ENCODE measurements around the gene UBE2J2. TPM values are rescaled to one million over a fixed set of nuclear protein-coding genes. Genes with fewer than 3 reads are reported as not detected.
A peak's percentile ranks its signal among the peaks of the same experiment; 100 is the strongest.

Gene UBE2J2
- total and polyA plus RNA-seq, 5 donors: 34.9 to 41.2 (median 38.2) TPM

DNA sequence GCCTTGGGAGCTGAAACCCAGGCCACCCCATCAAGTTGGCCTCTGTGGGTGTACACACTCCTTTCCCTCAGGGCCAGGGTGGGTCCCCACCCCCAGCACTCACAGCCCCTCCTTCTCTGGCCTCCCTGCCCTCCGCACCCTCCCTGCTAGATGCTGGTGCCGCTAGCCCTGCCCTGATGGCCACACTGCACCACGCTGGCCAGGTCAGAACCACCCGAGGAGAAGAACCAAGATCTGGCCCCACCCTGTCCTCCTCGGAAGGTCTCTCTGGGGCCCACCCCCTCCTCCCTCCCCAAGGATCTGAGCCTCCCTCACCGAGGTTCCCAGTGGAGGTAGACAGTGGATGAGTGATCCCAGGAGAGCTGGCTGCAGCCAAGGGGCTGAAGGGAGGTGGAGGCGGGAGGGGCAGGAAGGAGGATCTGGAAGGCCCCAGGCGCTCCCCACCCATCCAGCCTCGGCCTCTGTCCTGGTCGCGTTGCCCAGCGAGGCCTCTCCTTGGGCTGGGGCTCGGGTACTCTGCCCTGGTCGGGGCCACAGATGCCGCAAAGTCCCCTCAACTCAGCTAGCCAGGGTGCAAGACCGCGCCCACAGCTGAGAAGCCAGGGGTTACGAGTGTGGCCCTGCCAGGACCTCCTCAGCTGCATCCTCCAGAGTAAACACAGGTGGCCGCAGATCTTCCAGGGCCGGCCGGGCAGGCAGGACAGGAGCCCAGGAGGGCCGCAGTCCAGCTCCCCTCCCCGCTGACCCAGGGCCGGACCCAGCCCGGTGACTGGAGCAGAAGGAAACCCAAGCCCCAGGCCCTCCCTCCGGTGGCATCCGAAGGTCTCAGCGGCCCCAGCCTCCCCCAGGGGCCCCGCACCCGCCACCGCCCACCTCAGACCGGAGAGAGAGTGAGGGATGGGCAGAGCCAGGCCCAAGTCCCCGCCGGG lies 36.4 kb downstream of the UBE2J2 start:
- Histone ChIP-seq H3K27ac (ENCODE audit: low read length) (no peak overlapping the region), H3K27me3 (ENCODE audit: control insufficient read depth, insufficient read depth) (no peaks in the 10 kb centered on the region), H3K4me3 (ENCODE audit: low read length) (no peak overlapping the region), H3K4me1 (ENCODE audit: control insufficient read depth, insufficient read depth, low read length) (peaks cover 5% of the 10 kb centered on the region), H3K9me3 (ENCODE audit: control insufficient read depth, low read length) (no peaks in the 10 kb centered on the region)
- ATAC-seq (peak in 1 of 2 donors; percentile 3), DNase-seq (no peak)
- intact Hi-C loops (cut with DNase I): loop anchor here in 1 of 4 donors (10.0 kb wide), 1 partner anchor 112 kb away; no protein-coding TSS in a partner anchor
- 39% methylated on average over 34 of the region's 34 CpGs for WGBS

DNA sequence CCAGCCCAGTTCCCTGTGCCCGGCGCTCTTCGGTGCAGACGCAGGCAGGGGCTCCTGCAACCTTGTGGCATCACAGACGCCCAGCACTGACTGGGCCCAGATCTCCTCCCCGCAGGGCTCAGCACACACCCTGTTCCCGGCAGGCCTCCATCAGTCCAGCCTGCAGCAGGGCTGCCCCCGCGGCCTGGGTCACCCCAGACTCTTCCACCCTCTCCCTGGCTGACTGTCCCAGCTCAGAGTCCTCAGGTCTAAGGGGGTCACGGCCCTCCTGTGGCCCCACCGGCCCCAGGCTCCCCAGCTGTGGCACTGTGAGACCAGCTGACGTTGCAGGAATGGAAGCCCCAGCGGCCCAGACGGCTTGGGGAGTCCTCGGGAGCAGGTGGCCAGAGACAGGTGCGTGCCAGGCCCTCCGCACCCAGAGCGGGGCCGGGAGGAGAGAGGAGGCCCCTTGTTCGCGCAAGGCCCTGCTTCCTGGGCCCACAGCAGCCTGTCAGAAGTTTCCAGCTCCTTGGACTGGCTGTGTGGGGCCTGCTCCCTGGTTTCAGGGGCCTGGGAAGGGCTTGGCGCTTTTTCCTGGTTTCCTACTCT lies 37.4 kb downstream of the UBE2J2 start:
- Histone ChIP-seq H3K4me3 (ENCODE audit: low read length) (no peak overlapping the region), H3K4me1 (ENCODE audit: control insufficient read depth, insufficient read depth, low read length) (peaks cover 5% of the 10 kb centered on the region), H3K27ac (ENCODE audit: low read length) (no peak overlapping the region), H3K9me3 (ENCODE audit: control insufficient read depth, low read length) (no peaks in the 10 kb centered on the region), H3K27me3 (ENCODE audit: control insufficient read depth, insufficient read depth) (no peaks in the 10 kb centered on the region)
- ATAC-seq (no peak), DNase-seq (no peak)
- WGBS: 80% methylated on average over 22 of the region's 22 CpGs
- intact Hi-C loops (cut with DNase I): loop anchor here in 1 of 4 donors (10.0 kb wide), 1 partner anchor 111 kb away; no protein-coding TSS in a partner anchor

GRCh38 chr1:1235016-1235744 lies 38.5 kb downstream of the UBE2J2 start:
- no peaks in the 10 kb centered on the region for H3K9me3 ChIP-seq (ENCODE audit: control insufficient read depth, low read length)
- H3K4me3 ChIP-seq (ENCODE audit: low read length): no peak overlapping the region
- peaks cover 5% of the 10 kb centered on the region for H3K4me1 ChIP-seq (ENCODE audit: control insufficient read depth, insufficient read depth, low read length)
- WGBS: 89% methylated on average over 27 of the region's 27 CpGs
- DNase-seq: no peak
- H3K27me3 ChIP-seq (ENCODE audit: control insufficient read depth, insufficient read depth): no peaks in the 10 kb centered on the region
- no peak overlapping the region for H3K27ac ChIP-seq (ENCODE audit: low read length)
- ATAC-seq: no peak
- intact Hi-C loops (cut with DNase I): loop anchor here in 1 of 4 donors (10.0 kb wide), 1 partner anchor 110 kb away; no protein-coding TSS in a partner anchor

GRCh38 chr1:1234180-1234808 lies 39.4 kb downstream of the UBE2J2 start:
- 95% methylated on average over 28 of the region's 28 CpGs for WGBS
- H3K27ac ChIP-seq (ENCODE audit: low read length): no peak overlapping the region
- no peak for ATAC-seq
- intact Hi-C loops (cut with DNase I): loop anchor here in 1 of 4 donors (10.0 kb wide), 1 partner anchor 109 kb away; no protein-coding TSS in a partner anchor
- H3K9me3 ChIP-seq (ENCODE audit: control insufficient read depth, low read length): no peaks in the 10 kb centered on the region
- peaks cover 11% of the 10 kb centered on the region for H3K4me1 ChIP-seq (ENCODE audit: control insufficient read depth, insufficient read depth, low read length)
- DNase-seq: no peak
- no peaks in the 10 kb centered on the region for H3K27me3 ChIP-seq (ENCODE audit: control insufficient read depth, insufficient read depth)
- no peak overlapping the region for H3K4me3 ChIP-seq (ENCODE audit: low read length)

GRCh38 chr1:1233567-1233892 lies 40.1 kb downstream of the UBE2J2 start:
- Histone ChIP-seq H3K27ac (ENCODE audit: low read length) (no peak overlapping the region), H3K4me1 (ENCODE audit: control insufficient read depth, insufficient read depth, low read length) (peaks cover 11% of the 10 kb centered on the region), H3K27me3 (ENCODE audit: control insufficient read depth, insufficient read depth) (no peaks in the 10 kb centered on the region), H3K4me3 (ENCODE audit: low read length) (no peak overlapping the region), H3K9me3 (ENCODE audit: control insufficient read depth, low read length) (no peaks in the 10 kb centered on the region)
- ATAC-seq (no peak), DNase-seq (no peak)
- WGBS: 97% methylated on average over 15 of the region's 15 CpGs
- intact Hi-C loops (cut with DNase I): loop anchor here in 1 of 4 donors (10.0 kb wide), 1 partner anchor 109 kb away; no protein-coding TSS in a partner anchor

GRCh38 chr1:1232796-1233566 lies 40.7 kb downstream of the UBE2J2 start:
- no peaks in the 10 kb centered on the region for H3K9me3 ChIP-seq (ENCODE audit: control insufficient read depth, low read length)
- peaks cover 11% of the 10 kb centered on the region for H3K4me1 ChIP-seq (ENCODE audit: control insufficient read depth, insufficient read depth, low read length)
- no peaks in the 10 kb centered on the region for H3K27me3 ChIP-seq (ENCODE audit: control insufficient read depth, insufficient read depth)
- intact Hi-C loops (cut with DNase I): loop anchor here in 1 of 4 donors (10.0 kb wide), 1 partner anchor 108 kb away; no protein-coding TSS in a partner anchor
- H3K27ac ChIP-seq (ENCODE audit: low read length): no peak overlapping the region
- ATAC-seq: no peak
- no peak overlapping the region for H3K4me3 ChIP-seq (ENCODE audit: low read length)
- peak in 1 of 3 donors; percentile 70 for DNase-seq
- 79% methylated on average over 98 of the region's 98 CpGs for WGBS

DNA sequence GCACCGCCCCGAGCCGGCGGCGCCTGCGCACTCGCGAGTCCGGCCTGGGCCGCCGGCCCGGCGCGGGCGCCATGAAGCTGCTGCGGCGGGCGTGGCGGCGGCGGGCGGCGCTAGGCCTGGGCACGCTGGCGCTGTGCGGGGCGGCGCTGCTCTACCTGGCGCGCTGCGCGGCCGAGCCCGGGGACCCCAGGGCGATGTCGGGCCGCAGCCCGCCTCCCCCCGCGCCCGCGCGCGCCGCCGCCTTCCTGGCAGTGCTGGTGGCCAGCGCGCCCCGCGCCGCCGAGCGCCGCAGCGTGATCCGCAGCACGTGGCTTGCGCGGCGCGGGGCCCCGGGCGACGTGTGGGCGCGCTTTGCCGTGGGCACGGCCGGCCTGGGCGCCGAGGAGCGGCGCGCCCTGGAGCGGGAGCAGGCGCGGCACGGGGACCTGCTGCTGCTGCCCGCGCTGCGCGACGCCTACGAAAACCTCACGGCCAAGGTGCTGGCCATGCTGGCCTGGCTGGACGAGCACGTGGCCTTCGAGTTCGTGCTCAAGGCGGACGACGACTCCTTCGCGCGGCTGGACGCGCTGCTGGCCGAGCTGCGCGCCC lies 41.4 kb downstream of the UBE2J2 start, which contains the start of gene B3GALT6:
TSS of gene B3GALT6 (plus strand) at position 30 of the 588 bp plus-strand sequence. CDS start at position 72, 42 bp downstream.
- Histone ChIP-seq H3K9me3 (ENCODE audit: control insufficient read depth, low read length) (no peaks in the 10 kb centered on the region), H3K27ac (ENCODE audit: low read length) (peak within 1 kb of the TSS; percentile 65), H3K4me3 (ENCODE audit: low read length) (peak within 1 kb of the TSS; percentile 83), H3K27me3 (ENCODE audit: control insufficient read depth, insufficient read depth) (no peaks in the 10 kb centered on the region), H3K4me1 (ENCODE audit: control insufficient read depth, insufficient read depth, low read length) (peaks cover 11% of the 10 kb centered on the region)
- ATAC-seq: no peak
- DNase-seq: no peak
- intact Hi-C loops (cut with DNase I): loop anchor here in 1 of 4 donors (10.0 kb wide), 1 partner anchor 108 kb away; no protein-coding TSS in a partner anchor
- 7% methylated on average over 100 of the region's 100 CpGs for whole genome bisulfite sequencing

GRCh38 chr1:1231400-1232207 lies 42.0 kb downstream of the UBE2J2 start, which contains the start of gene SDF4:
Gene SDF4, minus strand, starts transcription at chr1:1232001. Its CDS starts 3,229 bp downstream, at chr1:1228772.
- ATAC-seq (peak; percentile 96 to 97), DNase-seq (peak; percentile 97 to 99 (median 99))
- Histone ChIP-seq H3K4me1 (ENCODE audit: control insufficient read depth, insufficient read depth, low read length) (peaks cover 11% of the 10 kb centered on the region), H3K27ac (ENCODE audit: low read length) (peak within 1 kb of the TSS; percentile 65), H3K27me3 (ENCODE audit: control insufficient read depth, insufficient read depth) (no peaks in the 10 kb centered on the region), H3K9me3 (ENCODE audit: control insufficient read depth, low read length) (no peaks in the 10 kb centered on the region), H3K4me3 (ENCODE audit: low read length) (peak within 1 kb of the TSS; percentile 83)
- intact Hi-C loops (cut with DNase I): loop anchor here in 1 of 4 donors (10.0 kb wide), 1 partner anchor 107 kb away; no protein-coding TSS in a partner anchor
- whole genome bisulfite sequencing: under 1% methylated on average over 99 of the region's 99 CpGs
